NCI-H2081 treated with DMSO at 0.1 percent for 48 hours (cell line): Measurements from ENCODE around the gene EPHA4.

Experiments used
- DNase-seq: peaks from one replicate; lab custom pipeline; 2025; lab: John Stamatoyannopoulos, UW

The EPHA4 gene

DNA sequence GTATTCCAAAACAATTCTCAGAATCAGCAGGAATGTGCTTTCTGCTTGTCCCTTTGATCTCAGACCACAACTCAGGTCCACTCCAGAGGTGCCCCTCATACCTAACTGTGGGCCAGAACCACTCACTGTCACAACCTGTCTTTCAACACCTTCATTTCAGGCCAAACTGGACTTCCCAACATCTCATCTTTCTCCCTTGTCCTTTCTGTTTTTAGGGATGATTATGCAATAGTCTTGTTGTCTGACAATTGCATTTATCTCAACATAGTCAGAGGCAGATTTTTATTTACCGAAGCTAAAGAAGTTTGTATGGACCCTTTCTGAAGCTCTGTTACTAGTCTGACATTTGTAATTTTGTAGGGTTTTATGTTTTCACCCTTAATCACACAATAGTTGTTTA lies 95.9 kb downstream of the EPHA4 start:
- no peak for DNase-seq

DNA sequence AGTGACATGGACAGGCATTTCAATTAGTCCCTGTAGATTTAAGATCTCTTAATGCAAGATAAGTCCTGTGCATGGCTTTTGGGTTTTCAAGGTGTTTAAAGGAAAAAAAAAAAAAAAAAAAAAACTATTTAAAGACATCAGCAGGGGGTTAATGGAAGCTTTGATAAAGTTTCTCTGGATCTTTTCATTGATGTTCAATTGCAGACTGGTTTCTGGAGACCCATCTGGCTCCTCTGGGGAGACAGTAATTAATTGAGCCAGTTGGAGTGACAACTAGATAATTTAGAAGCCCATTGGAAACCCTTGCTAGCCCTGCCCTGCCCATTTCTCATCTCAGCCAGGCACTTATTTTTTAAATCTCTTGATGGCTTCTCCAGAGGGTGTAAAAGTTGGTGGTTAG lies 98.7 kb downstream of the EPHA4 start:
- no peak for DNase-seq

DNA sequence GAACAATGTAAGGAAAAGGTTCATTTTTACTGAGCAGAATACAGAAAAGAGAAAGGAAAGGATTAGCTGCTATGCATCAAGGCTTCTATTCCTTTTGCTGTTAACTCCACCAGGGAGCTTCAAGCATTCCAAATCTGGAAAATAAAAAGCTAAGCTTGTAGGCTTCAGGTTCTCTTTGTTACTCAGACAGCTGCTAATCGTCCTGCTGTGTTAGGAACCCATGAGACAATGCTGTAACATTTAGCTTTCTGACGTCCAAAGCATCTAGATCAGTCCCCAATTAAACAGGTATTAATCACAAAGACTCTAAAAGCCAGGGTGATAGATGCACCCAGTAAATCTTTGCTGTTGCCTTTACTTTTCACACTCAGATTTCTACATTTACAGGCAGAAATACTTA lies 103.8 kb downstream of the EPHA4 start:
- no peak for DNase-seq

DNA sequence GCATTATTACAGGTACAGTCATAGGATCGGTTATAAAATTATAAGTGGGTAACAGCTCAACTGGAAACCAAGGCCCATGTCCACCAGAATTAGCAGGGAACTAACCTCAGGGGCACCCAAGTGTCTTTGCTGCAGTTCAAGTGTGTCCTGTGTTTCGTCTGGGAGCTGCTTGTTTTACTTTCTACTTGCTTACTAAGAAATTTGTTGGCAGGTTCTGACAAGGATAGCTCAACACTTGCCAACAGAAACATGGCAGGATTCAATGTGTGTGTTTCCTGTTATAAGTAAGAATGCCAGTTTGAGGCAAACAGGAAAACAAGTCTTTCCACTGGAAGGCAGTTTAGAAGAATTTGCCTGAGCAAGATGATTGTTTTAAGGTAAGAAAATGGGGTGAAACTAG lies 104.5 kb downstream of the EPHA4 start:
- no peak for DNase-seq

DNA sequence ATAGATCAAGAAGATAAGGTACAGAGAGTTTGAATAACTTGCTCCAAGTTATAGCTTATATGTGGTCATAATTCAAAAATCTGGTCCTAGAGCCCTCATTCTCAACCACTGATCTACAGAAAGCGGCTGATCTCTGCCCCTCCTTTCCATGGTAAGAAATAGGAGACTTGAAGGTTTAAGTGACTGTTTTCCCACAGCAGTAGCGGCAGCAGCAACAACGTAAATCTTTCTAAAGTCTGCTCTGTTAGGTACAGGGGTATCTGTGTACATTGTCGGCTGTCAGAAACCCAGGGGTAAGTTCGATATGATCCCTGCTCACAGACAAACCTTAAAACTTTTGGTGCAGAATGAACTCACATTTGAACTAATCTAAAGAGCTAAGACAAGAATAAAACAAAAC lies 105.4 kb downstream of the EPHA4 start:
- no peak for DNase-seq

DNA sequence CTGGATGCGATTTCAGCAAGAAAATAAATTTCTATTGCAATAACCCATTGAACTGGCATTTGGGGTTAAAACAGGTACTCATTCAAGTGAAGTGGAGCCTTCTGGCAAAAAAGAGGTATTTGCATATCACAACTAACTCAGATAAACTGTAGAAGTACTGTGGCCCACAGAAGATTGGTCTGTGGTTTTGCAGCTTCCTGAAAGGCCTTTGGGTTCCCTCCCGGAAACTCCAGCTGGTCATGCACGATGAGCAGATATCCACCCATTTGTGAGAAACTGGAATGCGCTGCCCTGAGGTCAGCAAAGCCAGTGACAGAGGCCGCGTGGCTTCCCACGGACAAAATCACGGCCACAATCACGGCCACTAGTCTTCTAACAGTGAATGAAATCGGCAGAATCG lies 106.3 kb downstream of the EPHA4 start:
- DNase-seq: no peak

DNA sequence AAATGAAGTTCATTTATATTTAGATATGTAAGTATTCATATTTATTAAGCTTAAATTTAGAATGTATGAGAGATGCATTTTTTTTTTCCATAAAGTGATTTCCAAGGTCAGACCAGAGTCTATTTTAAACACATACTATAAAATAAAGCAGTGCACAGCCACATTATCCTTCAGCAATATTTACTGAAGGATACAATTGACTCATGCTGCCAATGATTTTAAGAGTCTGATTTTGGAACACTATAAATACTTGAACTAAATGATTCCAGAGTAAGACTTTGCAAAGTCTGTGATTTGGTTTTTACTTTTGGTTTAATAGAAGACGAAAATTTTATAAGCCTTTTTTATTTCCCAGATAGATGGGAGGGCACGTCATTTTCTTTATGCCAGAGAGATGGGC lies 107.1 kb downstream of the EPHA4 start:
- no peak for DNase-seq

DNA sequence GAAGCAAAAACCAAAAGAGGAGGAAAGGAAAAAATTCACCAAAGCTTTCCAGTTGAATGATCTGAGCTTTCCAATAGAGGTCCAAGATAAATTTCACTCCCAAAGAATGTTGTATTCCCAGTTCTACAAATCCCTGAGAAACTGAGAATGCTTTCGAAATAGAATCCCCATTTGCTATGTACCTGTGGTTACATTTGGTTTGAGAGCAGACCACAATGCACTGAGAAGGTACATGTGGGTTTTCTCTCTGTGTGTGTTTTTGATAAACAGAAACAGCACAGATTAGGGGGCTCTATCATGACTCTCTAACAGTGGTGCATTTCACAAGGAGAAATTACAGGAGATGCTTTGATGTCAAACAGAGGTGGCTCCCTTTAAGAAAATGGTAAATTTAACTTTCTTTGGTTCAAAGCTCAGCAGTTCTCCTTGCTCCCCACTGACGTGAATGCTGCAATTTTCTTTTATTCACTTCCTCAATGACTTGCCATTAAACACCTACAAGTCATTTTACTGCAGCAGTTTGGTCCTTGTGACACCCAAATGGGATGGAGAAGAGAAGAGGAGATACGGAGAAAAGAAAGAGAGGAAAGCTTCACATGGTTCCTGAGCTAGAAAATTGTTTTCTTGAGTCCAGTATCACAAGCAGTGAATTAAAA lies 108.7 kb downstream of the EPHA4 start:
- DNase-seq: no peak

DNA sequence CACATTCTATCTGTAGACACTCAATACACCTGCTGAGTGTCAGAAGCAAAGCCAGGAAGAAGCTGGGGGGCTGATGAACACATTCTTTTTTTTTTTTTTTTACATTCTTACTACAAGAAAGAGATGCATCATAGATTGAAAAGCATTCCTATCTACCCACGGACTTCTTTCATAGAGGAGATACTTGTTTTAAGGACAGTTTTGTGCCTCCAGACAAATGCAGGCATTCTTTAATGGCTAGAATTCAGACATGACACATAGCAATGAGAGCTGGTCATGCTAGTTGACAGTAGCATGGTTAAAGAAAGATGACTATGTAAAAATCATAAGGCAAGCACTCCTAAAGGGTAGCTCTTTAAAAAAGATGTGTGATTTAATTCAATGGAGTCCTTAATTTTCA lies 110.2 kb downstream of the EPHA4 start:
- DNase-seq: no peak

DNA sequence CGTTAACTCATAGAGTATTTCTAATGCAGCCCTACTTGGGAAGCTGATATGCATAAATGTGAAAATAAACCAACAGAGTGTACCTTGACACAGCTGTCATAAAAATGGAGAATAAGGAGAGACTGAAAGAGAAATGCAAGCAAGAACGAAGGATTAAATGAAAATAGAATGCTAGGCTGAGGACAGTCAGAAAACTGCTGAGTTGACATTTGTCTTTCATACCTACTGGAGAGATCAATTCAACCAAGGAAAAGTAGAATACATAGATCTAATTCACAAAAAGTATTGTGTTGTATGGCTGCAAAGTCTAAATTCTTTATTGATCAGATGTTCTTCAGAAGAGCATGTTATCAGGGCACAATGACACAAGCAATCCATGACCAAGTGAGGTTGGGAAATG lies 112.0 kb downstream of the EPHA4 start:
- no peak for DNase-seq

DNA sequence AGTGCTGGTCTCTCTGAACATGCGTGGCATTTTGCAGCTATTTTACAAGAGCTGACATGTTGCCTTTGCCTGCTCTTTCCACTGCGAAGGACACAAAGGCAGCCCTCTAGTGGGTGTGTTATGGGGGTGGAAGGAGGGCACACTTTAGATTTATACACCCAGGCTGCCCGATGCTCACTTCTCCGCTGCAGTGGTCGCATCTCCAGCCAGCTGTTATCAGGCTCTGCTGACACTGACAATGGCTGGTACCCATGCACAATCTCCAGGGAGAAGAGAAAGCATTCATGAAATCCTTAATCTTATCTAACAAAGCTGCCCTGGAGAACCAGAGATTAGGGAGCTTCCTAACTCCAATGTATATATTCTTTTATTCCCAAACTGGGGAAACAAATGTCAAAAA lies 113.5 kb downstream of the EPHA4 start:
- DNase-seq: no peak

DNA sequence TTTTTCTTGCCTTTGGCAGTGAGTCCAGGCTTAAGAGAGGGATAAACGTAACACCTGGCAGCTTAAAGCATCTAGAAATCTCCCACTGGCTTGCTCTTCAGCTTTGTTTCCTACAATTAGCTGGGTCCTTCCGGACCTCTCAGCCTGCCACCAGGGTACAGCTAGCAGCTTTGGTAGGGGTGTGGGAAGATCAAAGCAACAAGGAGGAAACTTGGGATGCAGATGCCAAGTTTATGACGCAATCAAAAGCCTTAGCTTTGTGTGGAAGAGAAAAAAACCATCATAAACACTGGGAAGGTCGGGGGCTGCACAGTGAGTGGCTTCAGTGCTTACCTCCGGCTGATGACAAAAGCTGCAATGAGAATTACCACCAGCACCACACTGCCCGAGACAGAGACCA lies 116.9 kb downstream of the EPHA4 start:
- DNase-seq: no peak

DNA sequence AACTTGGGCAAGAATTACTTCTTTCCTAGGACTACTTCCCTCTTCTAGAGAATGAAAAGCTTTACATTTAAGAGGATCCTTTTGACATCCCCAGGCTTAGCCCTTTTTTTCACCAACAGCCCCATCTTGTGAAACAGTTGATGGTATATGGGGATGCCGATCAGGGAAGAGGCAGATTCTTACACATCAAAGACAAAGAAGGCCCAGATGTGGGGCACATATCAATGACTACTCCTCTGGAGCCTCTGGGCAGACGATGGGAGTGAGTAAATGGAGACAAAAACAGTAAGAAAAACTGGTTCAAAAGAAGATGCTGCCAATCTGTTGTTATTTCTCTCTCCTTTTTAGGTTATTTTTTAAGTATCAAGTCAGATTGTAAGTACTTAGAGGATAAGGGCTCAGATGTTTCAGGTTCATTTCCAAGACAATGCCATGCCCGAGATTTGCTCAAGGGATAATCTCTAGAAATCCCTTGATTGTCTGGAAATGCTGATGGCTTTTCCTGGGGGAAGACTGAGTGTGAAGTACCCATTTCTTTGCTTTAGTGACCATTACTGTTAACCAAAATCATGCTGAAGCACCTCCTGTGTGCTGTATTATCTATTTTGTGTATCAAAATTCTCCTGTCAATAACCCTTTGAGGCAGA lies 117.5 kb downstream of the EPHA4 start:
- no peak for DNase-seq

DNA sequence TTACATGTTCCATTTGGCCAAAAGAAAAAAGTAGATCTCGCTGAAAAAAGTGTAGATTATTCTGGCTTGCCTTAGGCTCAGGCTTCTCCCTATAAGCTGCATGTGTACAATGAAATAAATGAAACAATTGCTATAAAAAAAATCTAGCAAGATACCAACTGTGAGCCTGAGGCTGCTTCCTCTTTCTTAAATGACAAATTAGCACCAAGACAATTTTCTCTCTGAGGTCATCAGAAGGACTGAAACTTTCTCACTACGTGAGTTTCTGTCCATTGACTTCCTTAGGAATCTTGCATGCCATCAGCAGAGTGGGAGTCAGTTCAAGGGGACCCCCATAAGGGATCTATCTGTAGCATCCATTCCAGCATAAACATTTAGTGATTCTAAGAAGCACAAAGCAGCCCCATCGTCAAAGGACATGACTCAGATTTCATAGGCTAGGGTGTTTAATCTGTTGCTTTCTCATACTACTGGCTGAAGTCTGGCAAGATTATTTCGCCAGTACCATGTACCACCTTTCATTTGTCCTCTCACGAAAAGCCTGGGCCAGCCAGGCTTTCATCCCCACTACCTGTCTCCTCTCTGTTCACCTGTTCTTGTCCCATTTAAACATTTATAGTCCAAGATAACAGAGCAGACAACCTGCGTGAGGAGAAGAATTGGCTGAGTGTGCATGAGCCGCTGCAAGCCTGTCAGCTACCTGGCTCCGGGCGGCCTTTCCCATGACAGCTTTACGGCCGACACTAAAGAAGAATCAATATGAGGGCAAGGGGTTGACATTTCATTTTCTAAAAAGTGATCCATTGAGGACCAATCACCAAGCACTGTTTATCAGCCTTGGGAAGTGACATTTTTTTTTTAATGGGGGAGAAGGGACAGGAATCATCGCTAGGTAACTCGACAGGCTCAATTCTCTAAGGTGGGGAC lies 120.0 kb downstream of the EPHA4 start:
- no peak for DNase-seq

DNA sequence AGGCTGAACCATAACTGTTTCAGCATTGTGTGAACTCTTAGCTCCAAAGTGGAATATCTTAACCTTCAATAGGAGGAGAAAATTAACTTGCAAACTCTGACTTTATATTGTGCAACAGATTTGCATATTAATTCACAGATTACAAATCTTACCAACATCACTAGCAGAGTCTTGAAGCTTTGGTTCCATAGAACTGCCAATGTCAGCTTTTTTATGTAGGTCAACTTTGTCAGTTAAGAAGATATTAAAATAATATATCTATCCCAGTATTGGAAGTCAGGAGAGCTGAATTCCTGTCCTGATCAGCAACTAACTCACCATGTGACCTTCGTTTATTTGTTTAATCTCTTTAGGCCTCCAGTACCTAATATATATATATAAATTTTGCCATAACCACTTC lies 121.8 kb downstream of the EPHA4 start:
- DNase-seq: no peak

DNA sequence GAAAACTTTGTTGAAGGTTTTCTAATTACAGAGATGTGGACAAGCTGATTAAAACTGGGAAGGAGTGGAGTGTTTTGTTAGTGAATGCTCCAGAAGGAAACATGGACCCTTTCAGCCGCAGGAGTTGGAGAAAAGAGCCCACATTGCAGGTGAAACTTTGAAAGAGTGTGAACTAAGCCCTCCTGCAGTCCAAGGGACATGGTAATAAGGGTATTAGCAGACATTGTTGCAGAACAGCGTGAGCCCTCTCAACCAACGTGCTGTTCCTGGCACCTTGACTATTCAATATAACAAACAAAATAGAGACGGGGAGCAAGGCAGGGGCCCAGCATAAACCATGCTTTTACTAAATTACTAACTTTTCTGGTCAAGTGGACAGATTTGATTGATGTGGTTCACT lies 122.7 kb downstream of the EPHA4 start:
- no peak for DNase-seq

DNA sequence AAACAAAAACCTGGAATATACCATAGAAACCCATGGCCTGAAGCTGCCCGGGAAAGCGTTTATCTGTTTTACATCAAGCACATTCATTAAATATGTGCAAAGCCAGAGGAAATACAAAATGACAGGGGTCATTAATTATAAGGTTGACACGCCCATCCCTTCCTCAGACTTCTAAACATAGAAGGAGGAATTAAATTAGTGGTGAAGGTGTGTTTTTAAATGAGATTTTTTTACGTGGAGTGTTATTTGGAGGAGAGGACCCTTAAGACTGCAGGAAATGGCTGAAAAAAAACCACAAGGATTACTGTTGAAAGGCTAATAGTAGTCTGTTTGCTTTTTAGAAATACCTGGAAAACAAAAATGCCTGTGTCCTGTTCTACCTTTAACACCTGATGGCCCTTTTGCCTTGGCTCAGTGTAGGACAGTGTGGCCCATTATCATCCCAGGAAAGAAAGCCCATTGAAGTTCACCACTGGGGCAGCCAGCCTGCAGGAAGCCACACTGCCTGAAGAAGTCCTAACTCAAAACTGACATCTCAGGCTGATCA lies 123.2 kb downstream of the EPHA4 start:
- no peak for DNase-seq

DNA sequence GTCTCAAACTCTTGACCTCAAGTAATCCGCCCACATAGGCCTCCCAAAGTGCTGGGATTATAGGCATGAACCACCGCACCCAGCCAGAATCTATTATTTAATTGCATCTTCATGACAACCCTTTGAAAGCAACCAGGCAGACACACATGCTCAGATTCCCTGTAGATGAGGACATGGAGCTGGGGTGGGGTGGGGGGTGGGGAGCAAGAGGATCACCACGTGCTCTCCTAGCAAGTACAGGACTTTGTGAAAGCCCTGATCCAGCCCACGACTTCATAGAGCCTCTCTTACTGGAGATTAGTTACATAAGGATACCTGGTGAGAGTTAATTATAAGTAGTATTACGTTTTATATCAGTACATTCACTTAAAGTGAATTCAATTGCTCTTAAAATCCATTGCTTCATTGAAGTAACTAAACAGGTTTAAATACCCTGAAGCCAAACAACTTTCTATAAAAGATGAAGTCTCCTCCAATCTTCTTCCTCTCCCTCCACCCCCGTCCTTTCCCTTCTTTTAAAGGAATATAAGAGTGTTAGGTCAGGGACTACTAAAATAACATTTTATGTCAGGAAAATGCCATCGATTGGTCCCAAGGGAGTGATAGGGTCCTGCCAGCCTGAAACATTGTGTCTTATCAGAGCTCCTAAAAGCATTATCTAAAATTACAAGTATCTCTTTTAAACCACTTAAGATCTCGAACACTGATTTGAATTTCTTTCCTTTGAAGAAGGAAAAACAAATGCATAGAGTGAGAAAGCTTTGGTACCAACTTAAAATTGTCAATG lies 123.9 kb downstream of the EPHA4 start:
- no peak for DNase-seq

DNA sequence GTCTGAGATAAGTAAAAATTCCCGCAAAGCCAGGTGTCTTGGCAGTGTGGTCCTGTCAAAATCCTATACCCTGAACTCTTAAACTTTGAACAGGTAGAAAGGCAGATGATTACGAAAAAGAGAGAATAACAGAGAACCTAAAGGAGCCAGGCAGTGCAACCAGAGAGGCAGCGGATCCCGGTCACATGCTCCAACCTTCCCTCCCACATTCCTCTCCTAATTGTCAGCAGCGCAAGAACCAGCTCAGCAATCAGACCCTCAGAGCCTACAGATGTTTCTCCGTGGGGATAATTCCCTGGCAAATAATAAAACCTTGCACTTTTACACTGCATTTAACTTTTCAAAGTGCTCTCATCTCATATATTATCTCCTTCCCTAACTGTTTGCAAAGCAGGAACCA lies 124.8 kb downstream of the EPHA4 start:
- no peak for DNase-seq

DNA sequence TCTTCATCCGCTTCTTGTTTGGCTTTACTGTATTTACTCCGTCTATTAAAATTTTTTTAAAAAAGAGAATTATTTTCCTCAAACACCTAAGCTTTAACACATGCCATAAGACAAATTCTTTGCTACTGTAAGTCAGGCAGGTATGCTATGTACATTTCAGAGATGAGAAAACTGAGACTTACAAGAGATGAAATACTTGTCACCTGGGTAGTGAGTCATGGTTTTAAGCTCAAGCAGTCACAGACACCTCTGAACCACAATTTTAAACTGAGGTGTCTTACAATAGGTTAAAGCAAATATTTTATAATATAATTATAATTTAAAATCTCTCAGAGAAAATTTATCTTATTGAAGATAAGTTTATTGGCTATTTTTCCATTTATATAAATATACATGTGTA lies 126.0 kb downstream of the EPHA4 start:
- no peak for DNase-seq

DNA sequence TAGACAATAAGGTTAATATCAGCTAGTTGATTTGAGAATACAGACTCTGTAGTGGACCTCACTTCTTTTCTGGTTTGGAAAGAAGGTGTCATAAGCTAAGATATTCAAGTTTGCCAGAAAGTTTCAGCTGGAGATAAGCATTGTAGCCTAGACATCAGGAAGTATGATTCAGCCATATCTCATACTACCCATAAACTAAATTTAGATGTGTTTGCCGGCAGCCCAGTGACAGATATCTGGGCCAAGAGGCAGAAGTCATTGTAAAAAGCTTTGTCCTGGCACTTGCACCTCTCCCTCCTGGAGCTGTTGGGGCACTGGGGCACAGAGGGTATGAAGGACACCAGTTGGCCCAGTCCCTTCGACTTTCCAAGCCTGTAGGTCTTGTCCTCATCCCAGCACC lies 128.0 kb downstream of the EPHA4 start:
- no peak for DNase-seq

DNA sequence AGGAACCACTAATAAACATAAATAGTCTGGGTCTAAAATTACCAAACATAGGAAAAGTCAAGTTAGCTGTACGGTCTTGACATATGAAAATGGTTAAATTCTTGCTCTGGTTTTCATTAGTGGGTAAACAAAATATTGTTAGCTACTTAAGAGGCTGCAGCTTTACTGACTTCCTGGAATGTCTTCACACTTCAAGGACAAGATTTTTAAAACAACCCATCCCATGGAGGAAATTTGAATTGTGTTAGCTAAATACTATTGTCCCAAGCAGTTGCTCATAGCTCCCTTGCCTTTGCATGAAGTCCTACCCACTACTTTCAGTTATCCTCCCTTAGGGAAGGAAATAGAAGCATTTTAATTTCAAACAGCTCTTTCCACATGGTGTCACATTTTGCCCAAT lies 128.5 kb downstream of the EPHA4 start:
- no peak for DNase-seq
